HEK293 (cell line): ENCODE results near the gene PPDPF.

Experiments used
- AEBP2 ChIP-seq: fragments of 450-650 bp; formaldehyde crosslinking; IDR thresholded peaks from 2 replicates; pipeline ENCODE4 v1.5.1; 2016; ENCODE audit warnings: missing biosample characterization, missing genetic modification characterization, borderline replicate concordance
- EGR2 ChIP-seq: fragments of 450-650 bp; formaldehyde crosslinking; IDR thresholded peaks from 2 replicates; pipeline ENCODE4 v1.5.1; 2016; ENCODE audit warnings: low read depth, missing biosample characterization, missing genetic modification characterization
- KLF1 ChIP-seq: fragments of 450-650 bp; formaldehyde crosslinking; IDR thresholded peaks from 2 replicates; pipeline ENCODE4 v1.5.1; 2016; ENCODE audit warnings: missing biosample characterization, missing genetic modification characterization
- REST ChIP-seq: fragments of 450-650 bp; formaldehyde crosslinking; IDR thresholded peaks from 2 replicates; pipeline ENCODE4 v1.5.1; 2016; ENCODE audit warnings: missing biosample characterization, missing genetic modification characterization
- SP3 ChIP-seq: fragments of 450-650 bp; formaldehyde crosslinking; IDR thresholded peaks from 2 replicates; pipeline ENCODE4 v1.5.1; 2016; ENCODE audit warnings: missing biosample characterization, missing genetic modification characterization
- SP7 ChIP-seq: fragments of 450-650 bp; formaldehyde crosslinking; IDR thresholded peaks from 2 replicates; pipeline ENCODE4 v1.5.1; 2016; ENCODE audit warnings: missing biosample characterization, missing genetic modification characterization
- WT1 ChIP-seq: fragments of 450-650 bp; formaldehyde crosslinking; IDR thresholded peaks from 2 replicates; pipeline ENCODE4 v1.5.1; 2016; ENCODE audit warnings: missing biosample characterization, missing genetic modification characterization
- ZBTB1 ChIP-seq: fragments of 450-650 bp; formaldehyde crosslinking; IDR thresholded peaks from 2 replicates; pipeline ENCODE4 v1.5.1; 2016; ENCODE audit warnings: missing biosample characterization, missing genetic modification characterization
- ZBTB26 ChIP-seq: fragments of 450-650 bp; formaldehyde crosslinking; optimal IDR thresholded peaks from 2 replicates; pipeline ENCODE3; 2016; ENCODE audit warnings: missing biosample characterization, mild to moderate bottlenecking, missing genetic modification characterization
- ZBTB6 ChIP-seq: fragments of 450-650 bp; formaldehyde crosslinking; IDR thresholded peaks from 2 replicates; pipeline ENCODE4 v1.5.1; 2017; ENCODE audit warnings: missing biosample characterization, missing genetic modification characterization
- ZBTB8A ChIP-seq: fragments of 450-650 bp; formaldehyde crosslinking; IDR thresholded peaks from 2 replicates; pipeline ENCODE4 v1.5.1; 2016; ENCODE audit warnings: missing biosample characterization, missing genetic modification characterization
- ZFHX2 ChIP-seq: fragments of 450-650 bp; formaldehyde crosslinking; conservative IDR thresholded peaks from 2 replicates; pipeline ENCODE4 v1.5.1; 2016; ENCODE audit warnings: missing biosample characterization, missing genetic modification characterization
- ZNF155 ChIP-seq: fragments of 450-650 bp; formaldehyde crosslinking; IDR thresholded peaks from 2 replicates; pipeline ENCODE4 v1.5.1; 2016; ENCODE audit warnings: missing biosample characterization, missing genetic modification characterization
- ZNF175 ChIP-seq: fragments of 450-650 bp; formaldehyde crosslinking; IDR thresholded peaks from 2 replicates; pipeline ENCODE4 v1.5.1; 2016; ENCODE audit warnings: missing biosample characterization, missing genetic modification characterization
- ZNF202 ChIP-seq: fragments of 450-650 bp; formaldehyde crosslinking; IDR thresholded peaks from 2 replicates; pipeline ENCODE4 v1.5.1; 2016; ENCODE audit warnings: missing biosample characterization, missing genetic modification characterization, borderline replicate concordance
- ZNF324 ChIP-seq: fragments of 450-650 bp; formaldehyde crosslinking; IDR thresholded peaks from 2 replicates; pipeline ENCODE4 v1.5.1; 2016; ENCODE audit warnings: missing biosample characterization, missing genetic modification characterization
- ZNF518A ChIP-seq: fragments of 450-650 bp; formaldehyde crosslinking; conservative IDR thresholded peaks from 2 replicates; pipeline ENCODE4 v1.5.1; 2016; ENCODE audit warnings: low read depth, missing biosample characterization, missing genetic modification characterization
- ZNF521 ChIP-seq: fragments of 450-650 bp; formaldehyde crosslinking; IDR thresholded peaks from 2 replicates; pipeline ENCODE4 v1.5.1; 2017; ENCODE audit warnings: missing biosample characterization, mild to moderate bottlenecking, missing genetic modification characterization
- ZNF645 ChIP-seq: fragments of 450-650 bp; formaldehyde crosslinking; IDR thresholded peaks from 2 replicates; pipeline ENCODE4; 2016; ENCODE audit warnings: missing biosample characterization, missing genetic modification characterization
- ZNF747 ChIP-seq: fragments of 450-650 bp; formaldehyde crosslinking; IDR thresholded peaks from 2 replicates; pipeline ENCODE4 v1.5.1; 2016; ENCODE audit warnings: missing biosample characterization, missing genetic modification characterization
- ZNF792 ChIP-seq: fragments of 450-650 bp; formaldehyde crosslinking; IDR thresholded peaks from 2 replicates; pipeline ENCODE4 v1.5.1; 2016; ENCODE audit warnings: missing biosample characterization, missing genetic modification characterization
- ZSCAN5A ChIP-seq: fragments of 450-650 bp; formaldehyde crosslinking; IDR thresholded peaks from 2 replicates; pipeline ENCODE4 v1.5.1; 2016; ENCODE audit warnings: missing biosample characterization, missing genetic modification characterization
- ZXDB ChIP-seq: fragments of 450-650 bp; formaldehyde crosslinking; IDR thresholded peaks from 2 replicates; pipeline ENCODE4 v1.5.1; 2016; ENCODE audit warnings: missing biosample characterization, missing genetic modification characterization

The PPDPF gene

GRCh38 chr20:63497946-63498935 is 22.3 kb upstream of the PPDPF start (continued):
- TF ChIP-seq SP7 (peak; percentile 67), ZNF645 (no peak), ZSCAN5A (tag by site-specific recombination) (no peak), WT1 (tag by site-specific recombination) (peak; percentile 69), ZBTB8A (tag by site-specific recombination) (peak; percentile 94), REST (tag by site-specific recombination) (0 out of 2 replicates have a peak, but pooled peaks have one; percentile 8), ZNF175 (no peak), ZNF521 (no peak), EGR2 (tag by site-specific recombination) (no peak), ZFHX2 (tag by site-specific recombination) (peak; percentile 22; the same call in 1 of the 2 replicates), ZNF792 (no peak), ZNF747 (no peak), ZBTB1 (tag by site-specific recombination) (no peak), ZNF202 (peak; percentile 94), ZNF324 (tag by site-specific recombination) (peak; percentile 25; the same call in 1 of the 2 replicates), ZBTB6 (tag by site-specific recombination) (0 out of 2 replicates have a peak, but pooled peaks have one; percentile 24), AEBP2 (tag by site-specific recombination) (no peak), ZNF518A (tag by site-specific recombination) (no peak), ZNF155 (no peak), ZBTB26 (tag by site-specific recombination) (peak; percentile 78), ZXDB (tag by site-specific recombination) (0 out of 2 replicates have a peak, but pooled peaks have one; percentile 28), KLF1 (tag by site-specific recombination) (peak; percentile 61), SP3 (tag by site-specific recombination) (no peak; the same call in 1 of the 2 replicates)
